ENCODE measurements around the gene PAFAH2. TPM values are rescaled to one million over a fixed set of nuclear protein-coding genes. Genes with fewer than 3 reads are reported as not detected.

PAFAH2 gene
- total and polyA plus RNA-seq, 2 of the 8 experiments (the other 6 are each of a cell fraction or from before 2014, with no cell fraction given) = 7.7 to 9.3 TPM

GRCh38 chr1:25991937-25992688 lies 5.8 kb downstream of the PAFAH2 start:
- Histone ChIP-seq H3K27ac (ENCODE audit: low read depth, low read length) (no peak overlapping the region), H2BK15ac (ENCODE audit: low read length) (no peak overlapping the region), H4K91ac (replicated peaks; ENCODE audit: insufficient read length, low read length) (no peak overlapping the region), H3K23ac (ENCODE audit: insufficient read length) (no peak overlapping the region), H2BK120ac (replicated peaks; ENCODE audit: low read depth, low read length) (no peak overlapping the region), H3K4me2 (ENCODE audit: insufficient read depth in 1 of 2, low read depth in 2 of 2, low read length in 2 of 2) (no peak overlapping the region), H3K9ac (replicated peaks in 1 of 4; ENCODE audit: extremely low read depth in 1 of 4, low read depth in 3 of 4, low read length in 3 of 4) (no peak overlapping the region), H2AK5ac (ENCODE audit: low read depth, low read length) (no peak overlapping the region), H3K4me1 (replicated peaks in 1 of 4; ENCODE audit: control insufficient read depth in 3 of 4, insufficient read depth in 4 of 4, low read length in 3 of 4) (peaks cover 0 to 8% (median 4%) of the 10 kb centered on the region in 4 experiments; a peak in 4 of 7 replicates), H4K8ac (ENCODE audit: extremely low read depth, insufficient read depth, low read length) (no peak overlapping the region), H3K23me2 (ENCODE audit: low read depth, low read length) (0 out of 2 replicates have a peak, but pooled peaks cover under 1% of the 10 kb centered on the region), H2AFZ (ENCODE audit: low read length) (no peak overlapping the region), H3K27me3 (replicated peaks in 1 of 4; ENCODE audit: control insufficient read depth in 3 of 4, extremely low read depth in 1 of 4, insufficient read depth in 3 of 4, low read length in 3 of 4) (no peaks in the 10 kb centered on the region; a peak in 1 of 7 replicates), H3K18ac (ENCODE audit: extremely low read depth, low read length) (no peak overlapping the region), H3K79me2 (ENCODE audit: control insufficient read depth in 1 of 2, insufficient read depth in 2 of 2, low read length in 2 of 2) (peaks cover 0 to 2% of the 10 kb centered on the region in 2 experiments; a peak in 1 of 4 replicates), H3K4ac (replicated peaks; ENCODE audit: insufficient read length, low read depth, low read length) (no peak overlapping the region), H2BK5ac (ENCODE audit: low read depth, low read length) (no peak overlapping the region), H3K9me3 (ENCODE audit: insufficient read depth in 2 of 2, low read depth in 1 of 2, low read length in 1 of 2) (no peaks in the 10 kb centered on the region), H3K36me3 (ENCODE audit: control insufficient read depth in 2 of 4, insufficient read depth in 4 of 4, low read length in 3 of 4) (peaks cover 0 to 8% (median 2%) of the 10 kb centered on the region in 4 experiments; a peak in 1 of 8 replicates), H3K79me1 (ENCODE audit: low read depth, low read length) (no peaks in the 10 kb centered on the region), H2BK20ac (ENCODE audit: low read length) (no peak overlapping the region), H3K56ac (replicated peaks; ENCODE audit: insufficient read length, low read depth, low read length) (no peak overlapping the region), H4K20me1 (replicated peaks in 1 of 2; ENCODE audit: control insufficient read depth in 1 of 2, insufficient read depth in 2 of 2, low read length in 2 of 2) (no peaks in the 10 kb centered on the region), H3K4me3 (ENCODE audit: extremely low read depth in 1 of 4, insufficient read depth in 2 of 4, low read depth in 3 of 4, low read length in 4 of 4) (no peak overlapping the region), H4K5ac (ENCODE audit: insufficient read length, low read depth, low read length) (no peak overlapping the region), H2BK12ac (ENCODE audit: low read depth, low read length) (no peak overlapping the region), H3K14ac (ENCODE audit: insufficient read length) (no peak overlapping the region)
- FAIRE-seq (no peak), DNase-seq (ENCODE audit: low read depth in 1 of 2, low spot score in 2 of 2) (no peak)
- CTCF ChIA-PET (ENCODE audit: partially characterized antibody) = interaction anchor here (0.6 to 20.0 kb wide), 2 partner anchors 21 to 90 kb away, joined by 3 to 330 read pairs; partner anchors contain the start of gene STMN1
- POLR2A ChIA-PET (ENCODE audit: partially characterized antibody) = interaction anchor here (1.2 to 1.4 kb wide), 2 partner anchors 10 to 135 kb away, joined by 3 to 4 read pairs; no protein-coding TSS in a partner anchor
- WGBS, 2 experiments (ENCODE audit: extremely low coverage in 1 of 2, insufficient coverage in 1 of 2, insufficient read length in 1 of 2, insufficient replicate concordance in 2 of 2, low coverage in 1 of 2, low lambda C conversion rate in 2 of 2, missing lambda C conversion rate in 1 of 2) = 89% methylated on average over 5 of the region's 5 CpGs; no CpG with 5 or more reads in 1 of the 2 experiments
- TF ChIP-seq NRF1 (IDR thresholded peaks at IDR 0.05; ENCODE audit: low read depth, low read length) = no peak
- TF ChIP-seq E2F6 (IDR thresholded peaks at IDR 0.05) = no peak
- no peak for TF ChIP-seq EZH2 (IDR thresholded peaks at IDR 0.05; ENCODE audit: low read depth, low read length, severe bottlenecking)
- no peak for TF ChIP-seq NANOG (IDR thresholded peaks at IDR 0.05; ENCODE audit: insufficient read depth, low read depth, low read length, poor library complexity, severe bottlenecking)
- no peak for TF ChIP-seq FOSL1 (IDR thresholded peaks at IDR 0.05; ENCODE audit: insufficient read depth, low read depth, low read length)
- TF ChIP-seq CREB1 (IDR thresholded peaks at IDR 0.05) = no peak
- no peak for TF ChIP-seq EP300 (IDR thresholded peaks at IDR 0.05; ENCODE audit: borderline replicate concordance in 1 of 2, low read depth in 2 of 2, low read length in 2 of 2)
- no peak for TF ChIP-seq SIRT6 (IDR thresholded peaks at IDR 0.05; ENCODE audit: low read length)

All from H1 (cell line).